ENCODE results near the gene NEK10. TPM values are rescaled to one million over a fixed set of nuclear protein-coding genes. Genes with fewer than 3 reads are reported as not detected.

The NEK10 gene
- total and polyA plus RNA-seq, 9 of the 15 experiments (the other 6 are each of a cell fraction or from before 2014, with no cell fraction given) = 0.07 TPM; not detected in 8

DNA sequence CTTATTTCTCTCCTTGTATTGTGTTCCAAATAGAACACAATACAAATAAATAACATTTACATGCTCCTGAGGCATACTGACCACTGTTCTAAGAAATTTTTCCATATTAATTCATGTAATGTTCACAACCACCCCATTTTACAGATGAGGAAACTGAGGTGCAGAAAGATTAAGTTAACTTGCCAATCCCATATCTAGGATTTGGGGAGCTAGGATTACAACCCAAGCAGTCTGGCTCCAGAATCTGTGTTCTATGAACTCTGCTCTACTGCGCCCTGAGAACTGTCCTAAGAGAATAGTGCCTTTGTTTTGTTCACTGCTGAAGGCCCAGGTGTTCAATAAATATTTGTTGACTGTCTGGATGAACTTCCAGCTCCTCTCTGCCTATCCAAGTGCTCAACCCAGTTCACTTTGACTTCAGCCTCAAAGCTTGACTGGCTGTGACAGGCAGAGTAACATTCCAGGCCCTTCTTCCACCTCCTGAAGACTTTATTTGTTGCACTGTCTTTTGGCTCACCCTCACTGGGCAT is 3.1 kb downstream of the NEK10 start:
- 0% methylated on average over 1 of the region's 1 CpG for WGBS (ENCODE audit: insufficient coverage, low coverage, missing lambda C conversion rate)
- no peak overlapping the region for H2AFZ ChIP-seq (ENCODE audit: low read depth, low read length)

More for the DNA sequence above, 3.1 kb downstream of the NEK10 start:
- BruUV-seq (replicated peaks) = no TSS peak
- intact Hi-C loops (cut with micrococcal nuclease) (no loop called here), in situ Hi-C loops (cut with MboI) (no loop called here)
- Histone ChIP-seq H3K27ac (ENCODE audit: extremely low read depth, low read depth, low read length) (no peak overlapping the region), H3K36me3 (ENCODE audit: control insufficient read depth, insufficient read depth, low read length) (no peaks in the 10 kb centered on the region), H4K20me1 (replicated peaks; ENCODE audit: control insufficient read depth, insufficient read depth, low read length) (no peaks in the 10 kb centered on the region), H3K9me1 (ENCODE audit: control insufficient read depth, insufficient read depth, low read length) (no peaks in the 10 kb centered on the region), H3K9me3 (replicated peaks; ENCODE audit: control insufficient read depth, insufficient read depth, low read depth, low read length) (no peaks in the 10 kb centered on the region), H3K27me3 (ENCODE audit: control insufficient read depth in 2 of 2, insufficient read depth in 2 of 2, low read length in 2 of 2) (no peaks in the 10 kb centered on the region), H3K4me3 (no peak overlapping the region), H3K4me2 (ENCODE audit: insufficient read depth, low read length) (no peak overlapping the region), H3K79me2 (ENCODE audit: control insufficient read depth, insufficient read depth, low read length) (no peaks in the 10 kb centered on the region), H3K9ac (ENCODE audit: insufficient read depth in 1 of 2, low read depth in 2 of 2, low read length in 2 of 2) (no peak overlapping the region), H3K4me1 (replicated peaks in 1 of 2; ENCODE audit: control insufficient read depth in 2 of 2, insufficient read depth in 2 of 2, low read length in 2 of 2) (peaks cover 0 to 6% of the 10 kb centered on the region in 2 experiments; a peak in 1 of 5 replicates)
- POLR2A ChIA-PET = interaction anchor here (0.7 kb wide), 1 partner anchor 8 kb away, joined by 4 read pairs; no protein-coding TSS in a partner anchor
- ATAC-seq = no peak
- no peak for FAIRE-seq
- DNase-seq (ENCODE audit: extremely low read depth in 1 of 4, low spot score in 3 of 4) = no peak
- TF ChIP-seq ZNF124 (CRISPR knock-in tag; IDR thresholded peaks at IDR 0.05) = no peak
- TF ChIP-seq TRIM28 (IDR thresholded peaks at IDR 0.05) = no peak
- TF ChIP-seq CTBP1 (IDR thresholded peaks at IDR 0.05; ENCODE audit: borderline replicate concordance) = no peak
- TF ChIP-seq MYBL2 (IDR thresholded peaks at IDR 0.05; ENCODE audit: low read depth) = no peak
- TF ChIP-seq MYBL2 (CRISPR knock-in tag; IDR thresholded peaks at IDR 0.05; ENCODE audit: borderline replicate concordance) = no peak
- TF ChIP-seq KDM4B (IDR thresholded peaks at IDR 0.05; ENCODE audit: borderline replicate concordance in 2 of 2, low read depth in 1 of 2) = no peak
- TF ChIP-seq, protein P1, sequence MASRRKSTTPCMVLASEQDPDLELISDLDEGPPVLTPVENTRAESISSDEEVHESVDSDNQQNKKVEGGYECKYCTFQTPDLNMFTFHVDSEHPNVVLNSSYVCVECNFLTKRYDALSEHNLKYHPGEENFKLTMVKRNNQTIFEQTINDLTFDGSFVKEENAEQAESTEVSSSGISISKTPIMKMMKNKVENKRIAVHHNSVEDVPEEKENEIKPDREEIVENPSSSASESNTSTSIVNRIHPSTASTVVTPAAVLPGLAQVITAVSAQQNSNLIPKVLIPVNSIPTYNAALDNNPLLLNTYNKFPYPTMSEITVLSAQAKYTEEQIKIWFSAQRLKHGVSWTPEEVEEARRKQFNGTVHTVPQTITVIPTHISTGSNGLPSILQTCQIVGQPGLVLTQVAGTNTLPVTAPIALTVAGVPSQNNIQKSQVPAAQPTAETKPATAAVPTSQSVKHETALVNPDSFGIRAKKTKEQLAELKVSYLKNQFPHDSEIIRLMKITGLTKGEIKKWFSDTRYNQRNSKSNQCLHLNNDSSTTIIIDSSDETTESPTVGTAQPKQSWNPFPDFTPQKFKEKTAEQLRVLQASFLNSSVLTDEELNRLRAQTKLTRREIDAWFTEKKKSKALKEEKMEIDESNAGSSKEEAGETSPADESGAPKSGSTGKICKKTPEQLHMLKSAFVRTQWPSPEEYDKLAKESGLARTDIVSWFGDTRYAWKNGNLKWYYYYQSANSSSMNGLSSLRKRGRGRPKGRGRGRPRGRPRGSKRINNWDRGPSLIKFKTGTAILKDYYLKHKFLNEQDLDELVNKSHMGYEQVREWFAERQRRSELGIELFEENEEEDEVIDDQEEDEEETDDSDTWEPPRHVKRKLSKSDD (conservative IDR thresholded peaks at IDR 0.05; ENCODE audit: low read length) = no peak
- TF ChIP-seq SRF (CRISPR knock-in tag; IDR thresholded peaks at IDR 0.05) = no peak
- TF ChIP-seq KLF13 (tag; IDR thresholded peaks at IDR 0.05; ENCODE audit: borderline replicate concordance, low read depth) = no peak
- TF ChIP-seq ZNF77 (CRISPR knock-in tag; IDR thresholded peaks at IDR 0.05) = no peak
- TF ChIP-seq ZNF263 (CRISPR knock-in tag; IDR thresholded peaks at IDR 0.05; ENCODE audit: borderline replicate concordance) = no peak
- TF ChIP-seq ASH1L (IDR thresholded peaks at IDR 0.05; ENCODE audit: borderline replicate concordance, low read depth, partially characterized antibody) = no peak
- no peak for TF ChIP-seq HOXB6 (CRISPR knock-in tag; IDR thresholded peaks at IDR 0.05; ENCODE audit: borderline replicate concordance)
- TF ChIP-seq RFX7 (CRISPR knock-in tag; IDR thresholded peaks at IDR 0.05) = no peak
- CTCF ChIA-PET (ENCODE audit: low intra/inter-chr PET ratio) = no interaction called here
